ENCODE results near the gene STIM1.

GRCh38 chr11:4041731-4042391 is 186.4 kb downstream of the STIM1 start:
- TF ChIP-seq, protein P1, sequence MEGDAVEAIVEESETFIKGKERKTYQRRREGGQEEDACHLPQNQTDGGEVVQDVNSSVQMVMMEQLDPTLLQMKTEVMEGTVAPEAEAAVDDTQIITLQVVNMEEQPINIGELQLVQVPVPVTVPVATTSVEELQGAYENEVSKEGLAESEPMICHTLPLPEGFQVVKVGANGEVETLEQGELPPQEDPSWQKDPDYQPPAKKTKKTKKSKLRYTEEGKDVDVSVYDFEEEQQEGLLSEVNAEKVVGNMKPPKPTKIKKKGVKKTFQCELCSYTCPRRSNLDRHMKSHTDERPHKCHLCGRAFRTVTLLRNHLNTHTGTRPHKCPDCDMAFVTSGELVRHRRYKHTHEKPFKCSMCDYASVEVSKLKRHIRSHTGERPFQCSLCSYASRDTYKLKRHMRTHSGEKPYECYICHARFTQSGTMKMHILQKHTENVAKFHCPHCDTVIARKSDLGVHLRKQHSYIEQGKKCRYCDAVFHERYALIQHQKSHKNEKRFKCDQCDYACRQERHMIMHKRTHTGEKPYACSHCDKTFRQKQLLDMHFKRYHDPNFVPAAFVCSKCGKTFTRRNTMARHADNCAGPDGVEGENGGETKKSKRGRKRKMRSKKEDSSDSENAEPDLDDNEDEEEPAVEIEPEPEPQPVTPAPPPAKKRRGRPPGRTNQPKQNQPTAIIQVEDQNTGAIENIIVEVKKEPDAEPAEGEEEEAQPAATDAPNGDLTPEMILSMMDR (IDR thresholded peaks at IDR 0.05): no peak
- no peak for TF ChIP-seq POLR2A (IDR thresholded peaks at IDR 0.05; ENCODE audit: low read depth)

Data from esophagus muscularis mucosa (tissue), 3 donors.